ENCODE results near the gene SPTLC2.
A peak's percentile ranks its signal among the peaks of the same experiment; 100 is the strongest.

The SPTLC2 gene

DNA sequence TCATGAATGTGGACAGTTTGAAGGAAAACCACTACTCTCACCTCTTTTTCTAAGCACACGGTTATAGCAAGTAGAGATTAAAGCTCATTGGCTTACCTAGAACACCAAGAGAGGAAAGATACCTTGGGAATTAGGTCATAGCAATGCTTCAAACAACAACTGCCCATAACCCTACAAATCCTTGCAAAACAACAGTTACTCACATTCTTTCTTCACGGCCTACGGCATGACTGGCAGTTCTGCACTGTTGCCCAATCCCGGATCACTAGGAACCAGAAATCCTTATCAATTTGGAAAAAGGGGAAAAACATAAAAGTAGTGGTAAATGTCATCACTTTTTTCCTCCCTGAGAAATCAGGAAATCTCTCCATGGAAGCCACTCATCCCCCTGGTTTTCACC is 108.2 kb downstream of the SPTLC2 start:
- no peak for DNase-seq (ENCODE audit: low read depth in 2 of 3, low spot score in 2 of 3)

DNA sequence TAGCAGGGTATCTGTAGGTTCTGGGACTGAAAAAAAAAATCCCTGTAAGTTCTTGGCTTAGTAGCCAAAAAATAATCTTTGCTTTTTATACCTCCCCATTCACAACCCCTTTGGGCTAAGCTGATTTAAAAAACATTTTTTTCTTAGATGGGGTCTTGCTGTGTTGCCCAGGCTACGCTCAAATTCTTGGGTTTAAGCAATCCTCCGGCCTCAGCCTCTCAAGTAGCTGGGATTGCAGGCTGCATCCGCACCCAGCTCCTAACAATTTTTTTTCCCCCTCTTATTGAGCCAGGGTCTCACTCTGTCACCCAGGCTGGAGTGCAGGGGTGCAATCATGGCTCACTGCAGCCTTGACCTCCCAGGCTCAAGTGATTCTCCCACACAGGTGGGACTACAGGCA is 108.7 kb downstream of the SPTLC2 start:
- no peak for DNase-seq (ENCODE audit: low read depth in 2 of 3, low spot score in 2 of 3)

DNA sequence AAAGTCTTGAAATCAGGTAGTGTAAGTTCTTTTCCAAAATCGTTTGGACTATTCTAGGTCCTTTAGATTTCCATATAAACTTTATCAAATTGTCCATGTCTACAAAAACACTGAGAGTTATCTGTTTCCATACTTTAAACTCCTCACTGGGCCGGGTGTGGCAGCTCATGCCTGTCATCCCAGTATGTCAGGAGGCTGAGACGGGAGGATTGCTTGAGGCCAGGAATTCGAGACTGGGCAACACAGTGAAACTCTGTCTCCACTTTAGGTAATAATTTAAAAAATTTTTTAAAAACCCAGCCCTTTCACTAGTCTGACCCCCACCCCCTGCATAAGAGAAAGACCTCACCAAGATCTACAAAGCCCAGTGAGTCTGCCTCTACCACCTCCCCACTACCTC is 111.4 kb downstream of the SPTLC2 start:
- no peak for DNase-seq (ENCODE audit: low read depth in 2 of 3, low spot score in 2 of 3)

GRCh38 chr14:77503138-77503537 is 113.3 kb downstream of the SPTLC2 start:
- no peak for DNase-seq (ENCODE audit: low read depth in 2 of 3, low spot score in 2 of 3)

- DNase-seq (ENCODE audit: low read depth in 2 of 3, low spot score in 2 of 3): no peak
These were observed 114.2 kb downstream of the SPTLC2 start for GRCh38 chr14:77502109-77502782.

GRCh38 chr14:77498984-77499527 is 117.4 kb downstream of the SPTLC2 start:
- DNase-seq (ENCODE audit: low read depth in 2 of 3, low spot score in 2 of 3): no peak

GRCh38 chr14:77498120-77498979 is 118.1 kb downstream of the SPTLC2 start, which contains the start of gene ISM2:
Gene ISM2 (minus strand): TSS chr14:77498816. CDS start chr14:77498793, 23 bp downstream.
- peak in 1 of 3 experiments; percentile 16 for DNase-seq (ENCODE audit: low read depth in 2 of 3, low spot score in 2 of 3)

DNA sequence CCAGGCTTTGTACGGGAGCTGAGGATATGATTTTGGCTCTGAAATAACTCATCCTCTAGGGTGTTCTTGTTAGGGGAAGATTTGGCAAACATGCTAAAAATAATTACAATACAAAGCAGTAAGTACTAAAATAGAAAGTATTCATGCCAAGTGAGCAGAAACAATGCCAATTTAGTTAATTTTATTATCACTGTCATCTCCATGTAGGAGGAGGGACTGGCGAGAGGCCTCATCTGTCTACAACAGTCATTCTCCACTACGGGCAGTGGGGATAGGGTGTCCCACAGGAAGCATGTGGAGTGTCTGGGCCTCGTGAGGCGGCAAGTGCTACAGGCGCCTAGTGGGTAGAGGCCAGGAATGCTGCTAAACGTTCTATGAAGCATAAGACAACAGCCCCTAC is 121.1 kb downstream of the SPTLC2 start:
- DNase-seq (ENCODE audit: low read depth in 2 of 3, low spot score in 2 of 3): no peak

DNA sequence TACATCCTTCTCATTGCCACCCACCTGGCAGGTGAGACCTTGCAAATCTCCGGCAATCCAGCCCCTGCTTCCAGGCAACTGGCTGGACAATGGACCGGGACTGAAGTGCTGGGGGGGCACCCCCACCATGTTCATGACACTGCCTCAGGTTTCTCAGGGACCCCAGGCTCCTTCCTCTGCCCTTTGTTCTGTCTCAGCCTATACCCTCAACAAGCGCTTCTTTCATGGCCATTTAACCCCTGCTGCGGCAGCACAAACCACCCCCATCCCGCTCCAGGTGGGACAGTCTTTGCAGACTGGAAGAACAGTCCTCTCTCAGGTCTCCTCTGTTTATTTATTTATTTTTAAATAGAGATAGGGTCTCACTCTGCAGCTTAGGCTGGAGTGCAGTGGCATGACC is 125.4 kb downstream of the SPTLC2 start:
- no peak for DNase-seq (ENCODE audit: low read depth in 2 of 3, low spot score in 2 of 3)

DNA sequence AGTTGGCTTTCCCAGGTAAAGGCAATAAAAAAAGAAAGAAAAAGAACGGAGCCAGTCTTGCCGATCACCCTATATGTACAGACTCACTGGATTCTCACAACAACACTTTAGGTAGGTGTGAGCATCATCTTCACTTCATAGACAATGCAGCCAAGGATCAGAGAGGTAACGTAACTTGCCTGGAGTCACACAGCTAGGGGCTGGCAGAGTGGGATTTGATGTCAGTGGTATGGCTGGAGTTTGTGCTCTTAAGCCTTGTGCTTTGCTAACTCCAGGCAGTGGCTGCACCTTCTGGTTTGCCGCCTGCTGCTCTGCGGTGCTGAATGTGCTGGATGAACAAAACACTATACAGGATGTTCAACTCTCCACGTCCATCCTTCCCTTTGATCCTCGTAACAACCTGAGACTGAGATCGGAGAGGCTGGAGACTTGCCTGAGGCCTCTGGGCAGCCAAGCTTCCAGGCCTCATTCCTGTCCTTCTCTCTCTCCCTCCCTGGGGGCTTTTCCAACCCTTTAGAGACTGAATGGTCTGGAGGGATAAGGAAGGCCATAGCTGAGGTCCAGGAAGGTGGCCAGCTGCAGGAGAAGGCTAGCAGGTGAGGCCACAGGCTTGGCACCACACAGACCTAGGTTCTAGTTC is 126.0 kb downstream of the SPTLC2 start:
- DNase-seq (ENCODE audit: low read depth in 2 of 3, low spot score in 2 of 3): no peak

DNA sequence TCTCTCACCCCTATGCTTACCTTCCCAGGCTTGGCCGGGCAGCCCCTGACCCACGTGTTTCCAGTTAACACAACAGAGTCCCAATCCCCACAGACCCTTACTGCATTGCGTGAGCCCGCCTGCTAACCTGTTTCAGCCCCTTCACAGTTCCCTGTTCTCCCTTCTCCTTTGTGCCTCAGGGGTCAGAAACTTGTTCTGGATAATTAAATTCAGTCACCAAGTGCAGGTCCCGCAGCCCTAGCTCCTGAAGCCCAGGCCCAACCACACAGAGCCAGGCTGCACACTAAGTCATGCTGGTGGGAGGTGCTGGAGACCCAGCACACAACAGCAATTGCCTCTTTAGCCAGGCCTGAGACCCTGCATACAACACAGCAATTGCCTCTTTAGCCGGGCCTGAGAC is 127.4 kb downstream of the SPTLC2 start:
- no peak for DNase-seq (ENCODE audit: low read depth in 2 of 3, low spot score in 2 of 3)

- no peak for DNase-seq (ENCODE audit: low read depth in 2 of 3, low spot score in 2 of 3)
These were observed 127.9 kb downstream of the SPTLC2 start for GRCh38 chr14:77488558-77488957.

- DNase-seq (ENCODE audit: low read depth in 2 of 3, low spot score in 2 of 3): no peak
These were observed 130.3 kb downstream of the SPTLC2 start for GRCh38 chr14:77485901-77486678.

- no peak for DNase-seq (ENCODE audit: low read depth in 2 of 3, low spot score in 2 of 3)
These were observed 131.2 kb downstream of the SPTLC2 start for GRCh38 chr14:77485256-77485655.

- DNase-seq (ENCODE audit: low read depth in 2 of 3, low spot score in 2 of 3): no peak
These were observed 134.0 kb downstream of the SPTLC2 start for GRCh38 chr14:77482422-77482821.

DNA sequence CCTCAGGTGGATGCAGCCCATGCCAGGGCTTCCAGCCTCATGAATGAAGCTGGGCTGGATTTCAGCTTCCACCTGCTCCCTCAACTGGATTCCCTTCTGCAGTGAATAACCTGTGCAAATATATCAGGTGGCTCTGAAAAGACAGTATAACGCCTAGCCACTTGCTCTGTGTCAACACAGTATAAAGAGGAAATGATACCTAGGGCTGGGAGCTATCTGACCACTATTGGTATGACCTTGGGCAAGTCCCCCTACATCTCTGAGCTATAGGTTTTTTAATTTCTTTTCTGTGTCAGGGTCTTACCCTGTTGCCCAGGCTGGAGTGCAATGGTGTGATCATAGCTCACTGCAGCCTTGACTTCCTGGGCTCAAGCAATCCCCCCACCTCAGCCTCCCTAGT is 137.6 kb downstream of the SPTLC2 start:
- no peak for DNase-seq (ENCODE audit: low read depth in 2 of 3, low spot score in 2 of 3)

GRCh38 chr14:77478029-77478428 is 138.4 kb downstream of the SPTLC2 start:
- no peak for DNase-seq (ENCODE audit: low read depth in 2 of 3, low spot score in 2 of 3)

- no peak for DNase-seq (ENCODE audit: low read depth in 2 of 3, low spot score in 2 of 3)
These were observed 140.9 kb downstream of the SPTLC2 start for GRCh38 chr14:77475432-77476115.

DNA sequence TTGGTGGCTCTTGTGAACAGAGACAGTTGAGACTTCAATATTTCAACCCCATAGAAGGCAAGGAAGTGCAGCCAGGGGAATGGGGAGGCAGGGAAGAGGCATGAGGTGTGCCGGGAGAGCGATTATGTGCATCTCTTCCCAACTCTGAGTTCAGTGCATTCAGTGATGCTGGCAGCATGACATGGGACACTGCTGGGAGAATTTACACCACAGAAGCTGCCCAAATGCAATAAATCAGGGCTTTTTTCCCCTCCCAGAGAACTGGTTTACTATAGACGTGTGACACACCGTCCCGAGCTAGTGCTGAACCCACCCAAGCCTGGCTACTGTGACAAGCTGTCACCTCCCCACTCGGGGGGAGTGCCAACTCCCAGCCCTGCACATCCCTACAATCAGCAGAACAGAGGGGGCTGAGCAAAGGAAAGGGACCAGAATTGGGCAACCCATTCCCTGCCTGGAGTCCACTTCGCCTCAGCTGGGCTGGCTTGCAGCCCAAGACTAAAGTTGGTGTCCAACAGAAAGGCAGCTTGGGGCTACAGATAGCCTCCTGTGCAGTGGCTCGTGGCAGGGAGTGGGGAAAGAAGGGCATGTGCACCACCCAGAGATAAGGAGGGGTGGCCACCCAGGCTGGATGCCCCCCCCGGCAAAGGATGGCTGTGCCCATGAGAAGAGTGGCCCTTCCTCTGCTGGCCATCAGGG is 141.8 kb downstream of the SPTLC2 start:
- no peak for DNase-seq (ENCODE audit: low read depth in 2 of 3, low spot score in 2 of 3)

GRCh38 chr14:77473921-77474320 is 142.5 kb downstream of the SPTLC2 start:
- DNase-seq (ENCODE audit: low read depth in 2 of 3, low spot score in 2 of 3): no peak
